ENCODE data around the gene NRG3. TPM values are rescaled to one million over a fixed set of nuclear protein-coding genes. Genes with fewer than 3 reads are reported as not detected.

Gene NRG3
- total and polyA plus RNA-seq, 8 donors, result 0.14 to 0.59 (median 0.25) TPM; not detected in 2

DNA sequence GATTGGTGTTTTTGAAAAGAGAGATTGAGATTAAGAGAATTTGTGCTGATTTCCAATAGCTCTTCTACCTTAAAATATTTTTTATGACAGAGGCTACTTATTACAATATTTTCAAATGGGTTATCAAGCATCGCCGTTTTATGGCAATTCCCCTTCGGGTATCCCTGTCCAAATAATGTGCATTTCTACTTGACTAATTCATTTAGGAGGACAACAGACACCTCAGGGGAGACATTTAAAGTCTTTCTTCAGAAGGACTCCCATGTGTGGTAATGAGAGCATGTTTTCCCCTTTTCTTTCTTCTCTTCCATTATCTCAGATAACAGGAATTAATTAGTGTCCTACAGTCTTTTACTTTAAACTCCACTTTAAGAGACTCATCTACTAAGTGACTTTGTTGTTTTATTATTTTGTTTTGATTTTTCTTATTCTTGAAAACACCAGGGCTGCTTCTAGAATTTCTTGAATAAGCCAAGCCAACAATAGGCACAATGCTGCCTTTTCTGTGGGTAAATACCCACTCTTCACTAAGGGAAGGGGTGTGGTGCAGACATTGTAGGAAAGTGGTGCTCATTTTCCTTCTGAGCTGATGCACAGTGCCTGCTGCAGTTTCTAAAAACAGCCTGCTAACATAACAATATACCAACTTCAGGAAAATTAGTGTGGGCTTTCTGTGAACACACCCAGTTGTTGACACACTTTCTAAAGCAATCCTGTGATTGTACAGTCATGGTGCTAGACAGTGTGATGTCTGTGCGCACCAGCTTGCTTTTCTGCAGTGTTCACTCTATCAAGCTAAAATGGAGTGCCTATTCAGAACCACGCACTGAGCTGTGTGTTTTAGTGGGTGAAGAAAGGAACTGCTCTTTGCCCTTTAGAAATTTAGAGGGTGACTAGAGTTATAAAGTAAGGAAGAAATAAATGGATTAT is 597.7 kb downstream of the NRG3 start:
- no peak overlapping the region for H3K27ac ChIP-seq
- intact Hi-C loops (cut with DNase I), result no loop called here
- TF ChIP-seq, protein P1, sequence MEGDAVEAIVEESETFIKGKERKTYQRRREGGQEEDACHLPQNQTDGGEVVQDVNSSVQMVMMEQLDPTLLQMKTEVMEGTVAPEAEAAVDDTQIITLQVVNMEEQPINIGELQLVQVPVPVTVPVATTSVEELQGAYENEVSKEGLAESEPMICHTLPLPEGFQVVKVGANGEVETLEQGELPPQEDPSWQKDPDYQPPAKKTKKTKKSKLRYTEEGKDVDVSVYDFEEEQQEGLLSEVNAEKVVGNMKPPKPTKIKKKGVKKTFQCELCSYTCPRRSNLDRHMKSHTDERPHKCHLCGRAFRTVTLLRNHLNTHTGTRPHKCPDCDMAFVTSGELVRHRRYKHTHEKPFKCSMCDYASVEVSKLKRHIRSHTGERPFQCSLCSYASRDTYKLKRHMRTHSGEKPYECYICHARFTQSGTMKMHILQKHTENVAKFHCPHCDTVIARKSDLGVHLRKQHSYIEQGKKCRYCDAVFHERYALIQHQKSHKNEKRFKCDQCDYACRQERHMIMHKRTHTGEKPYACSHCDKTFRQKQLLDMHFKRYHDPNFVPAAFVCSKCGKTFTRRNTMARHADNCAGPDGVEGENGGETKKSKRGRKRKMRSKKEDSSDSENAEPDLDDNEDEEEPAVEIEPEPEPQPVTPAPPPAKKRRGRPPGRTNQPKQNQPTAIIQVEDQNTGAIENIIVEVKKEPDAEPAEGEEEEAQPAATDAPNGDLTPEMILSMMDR (IDR thresholded peaks at IDR 0.05), result no peak
- no peak overlapping the region for H3K4me3 ChIP-seq
- ATAC-seq, result no peak
- no peaks in the 10 kb centered on the region for H3K9me3 ChIP-seq
- no peaks in the 10 kb centered on the region for H3K27me3 ChIP-seq
- no peak for DNase-seq
- H3K4me1 ChIP-seq, result no peaks in the 10 kb centered on the region
- H3K36me3 ChIP-seq, result no peaks in the 10 kb centered on the region
- 90 to 94% methylated on average over 5 of the region's 5 CpGs for WGBS, 2 donors
- no peak for FAIRE-seq

DNA sequence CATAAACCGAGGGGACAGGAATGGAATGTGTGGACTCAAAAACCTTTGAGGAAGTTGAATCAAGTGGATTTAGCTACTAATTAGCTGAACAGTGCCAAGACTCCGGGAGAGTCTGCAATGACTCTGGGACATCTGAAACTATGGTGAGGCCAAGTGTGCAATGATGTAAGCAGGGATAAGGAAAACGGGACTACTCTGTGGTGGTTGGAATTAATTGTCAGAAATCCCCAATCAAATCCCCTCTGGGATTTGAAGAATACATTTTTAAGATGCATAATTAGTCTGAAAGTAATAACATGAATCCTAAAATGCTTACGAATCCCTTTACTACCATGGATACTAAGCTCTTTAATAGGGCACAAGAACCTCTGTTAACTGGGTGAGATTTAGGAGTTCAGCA is 602.8 kb downstream of the NRG3 start:
- Histone ChIP-seq H3K9me3 (no peaks in the 10 kb centered on the region), H3K27ac (no peak overlapping the region), H3K4me3 (no peak overlapping the region), H3K36me3 (no peaks in the 10 kb centered on the region), H3K27me3 (no peaks in the 10 kb centered on the region), H3K4me1 (no peaks in the 10 kb centered on the region)
- 68 to 72% methylated on average over 4 of the region's 4 CpGs for WGBS, 2 donors
- intact Hi-C loops (cut with DNase I), result no loop called here
- no peak for ATAC-seq
- TF ChIP-seq, protein P1 (IDR thresholded peaks at IDR 0.05), result no peak
- DNase-seq, result no peak
- FAIRE-seq, result no peak

DNA sequence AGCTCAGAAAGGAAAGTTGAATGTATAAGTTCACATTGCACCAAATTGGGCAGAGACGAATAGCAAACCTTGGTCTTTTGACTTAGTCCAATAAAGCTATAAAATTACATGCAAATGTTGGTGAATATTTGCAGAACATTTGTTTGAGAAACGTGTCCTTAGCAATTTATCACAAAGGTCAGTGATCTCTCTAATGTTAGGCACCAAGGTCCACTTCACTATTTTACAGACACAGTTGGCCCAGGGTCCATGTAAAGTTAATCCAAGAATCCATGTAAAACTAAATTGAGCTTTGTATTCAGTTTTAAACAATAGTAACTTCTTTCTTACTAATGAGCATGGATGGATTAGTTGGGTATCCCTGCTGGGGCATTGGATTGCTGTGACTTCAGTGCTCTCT is 617.7 kb downstream of the NRG3 start:
- intact Hi-C loops (cut with DNase I), result no loop called here
- Histone ChIP-seq H3K27ac (no peak overlapping the region), H3K4me1 (no peaks in the 10 kb centered on the region), H3K27me3 (no peaks in the 10 kb centered on the region), H3K4me3 (no peak overlapping the region), H3K36me3 (no peaks in the 10 kb centered on the region), H3K9me3 (no peaks in the 10 kb centered on the region)
- TF ChIP-seq, protein P1 (IDR thresholded peaks at IDR 0.05), result no peak
- 51% methylated on average over 2 of the region's 2 CpGs for WGBS, 2 donors
- no peak for FAIRE-seq
- no peak for ATAC-seq
- DNase-seq, result no peak

DNA sequence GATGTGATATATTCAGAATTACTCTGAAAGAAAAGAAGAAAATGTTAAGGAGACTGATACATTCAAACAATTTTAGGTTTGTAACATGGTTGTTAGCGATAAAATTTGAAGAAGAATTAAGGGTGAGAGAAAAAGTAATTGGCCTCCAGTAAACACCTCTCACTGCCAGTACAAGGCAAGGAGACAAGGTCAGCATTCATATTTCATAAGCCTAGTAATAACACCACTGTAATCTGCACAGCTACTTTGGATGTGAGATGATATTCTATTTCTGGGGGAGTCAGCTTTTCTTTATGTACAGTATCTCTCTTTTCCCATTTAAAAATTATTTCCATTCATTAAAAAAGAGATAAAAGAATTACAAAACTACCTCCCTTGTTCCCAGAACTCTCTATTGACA is 621.1 kb downstream of the NRG3 start:
- Histone ChIP-seq H3K9me3 (no peaks in the 10 kb centered on the region), H3K27ac (no peak overlapping the region), H3K36me3 (no peaks in the 10 kb centered on the region), H3K27me3 (no peaks in the 10 kb centered on the region), H3K4me3 (no peak overlapping the region), H3K4me1 (no peaks in the 10 kb centered on the region)
- TF ChIP-seq, protein P1 (IDR thresholded peaks at IDR 0.05), result no peak
- no peak for ATAC-seq
- intact Hi-C loops (cut with DNase I), result no loop called here
- DNase-seq, result no peak
- no peak for FAIRE-seq
- WGBS, 2 donors, result 91% methylated on average over 1 of the region's 1 CpG

DNA sequence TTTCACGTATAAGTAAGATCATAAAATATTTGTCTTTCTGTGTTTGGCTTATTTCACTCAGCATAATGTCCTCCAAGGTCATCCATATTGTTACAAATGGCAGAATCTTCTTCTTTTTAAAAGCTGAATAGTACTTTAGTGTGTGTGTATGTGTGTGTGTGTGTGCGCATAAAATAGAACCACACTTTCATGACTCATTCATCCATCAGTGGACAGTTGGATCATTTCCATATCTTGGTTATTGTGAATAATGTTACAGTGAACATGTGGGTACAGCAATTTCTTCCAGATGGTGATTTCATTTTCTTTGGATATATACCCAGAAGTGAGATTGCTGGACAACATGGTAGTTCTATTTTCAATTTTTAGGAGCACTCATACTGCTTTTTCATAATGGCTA is 622.4 kb downstream of the NRG3 start:
- Histone ChIP-seq H3K27ac (no peak overlapping the region), H3K27me3 (no peaks in the 10 kb centered on the region), H3K36me3 (no peaks in the 10 kb centered on the region), H3K4me3 (no peak overlapping the region), H3K9me3 (no peaks in the 10 kb centered on the region), H3K4me1 (no peaks in the 10 kb centered on the region)
- TF ChIP-seq, protein P1 (IDR thresholded peaks at IDR 0.05), result no peak
- no peak for FAIRE-seq
- 66 to 85% methylated on average over 2 of the region's 2 CpGs for WGBS, 2 donors
- no peak for DNase-seq
- no peak for ATAC-seq
- intact Hi-C loops (cut with DNase I), result no loop called here
